HEK293 (cell line): ENCODE results near the gene KCNC2.

Experiments
- CTCF ChIA-PET: fragments of 350-600 bp; formaldehyde crosslinking; extraction: SDS; loops from one replicate; lab custom pipeline; 2021; ENCODE audit warnings: antibody characterized with exemption; lab: Yijun Ruan, JAX
- POLR2A ChIA-PET: fragments of 300-600 bp; formaldehyde crosslinking; extraction: SDS; loops from one replicate; lab custom pipeline; 2020; ENCODE audit warnings: antibody characterized with exemption, inconsistent platforms; lab: Yijun Ruan, JAX
- H3K27ac ChIP-seq: fragments of 200-500 bp; sonication (Bioruptor generic); 2 replicates; pipeline ENCODE4 v1.5.1; 2014; ENCODE audit warnings: low read depth, low read length, control low read depth, inconsistent platforms; ENCODE audit errors: extremely low read depth
- H3K36me3 ChIP-seq, 2 experiments: fragments of 200-500 bp in 1 of 2; sonication (Bioruptor generic) in 1 of 2; 1 replicate in 1 of 2; 2 replicates in 1 of 2; pipeline ENCODE4 v1.5.1; 2014 to 2017; ENCODE audit warnings: inconsistent platforms in 2 of 2, low read length in 2 of 2; ENCODE audit not compliant: control insufficient read depth in 2 of 2, insufficient read depth in 1 of 2
- H3K4me1 ChIP-seq: fragments of 200-500 bp; sonication (Bioruptor generic); 2 replicates; pipeline ENCODE4 v1.5.1; 2014; ENCODE audit warnings: mild to moderate bottlenecking, low read length, inconsistent platforms; ENCODE audit not compliant: control insufficient read depth, insufficient read depth
- H3K4me3 ChIP-seq: 2 replicates; pipeline ENCODE4 v1.5.1; 2011; ENCODE audit warnings: low read depth, mild to moderate bottlenecking, control low read depth, low read length, moderate library complexity
- H3K9me3 ChIP-seq: fragments of 200-500 bp; sonication (Bioruptor generic); 2 replicates; pipeline ENCODE4 v1.5.1; 2014; ENCODE audit warnings: low read depth, low read length, inconsistent platforms; ENCODE audit not compliant: control insufficient read depth, insufficient read depth
- BCL11B ChIP-seq: fragments of 450-650 bp; formaldehyde crosslinking; IDR thresholded peaks from 2 replicates; pipeline ENCODE4 v1.5.1; 2016; ENCODE audit warnings: low read depth, missing biosample characterization, missing genetic modification characterization
- HOXA7 ChIP-seq: sonication (generic); formaldehyde crosslinking; IDR thresholded peaks from 2 replicates; pipeline ENCODE4 v1.8.1; 2022; ENCODE audit warnings: missing genetic modification reagents, borderline replicate concordance
- INSM2 ChIP-seq: fragments of 450-650 bp; formaldehyde crosslinking; IDR thresholded peaks from 2 replicates; pipeline ENCODE4 v1.5.1; 2016; ENCODE audit warnings: missing biosample characterization, missing genetic modification characterization
- YY2 ChIP-seq: fragments of 450-650 bp; formaldehyde crosslinking; IDR thresholded peaks from 2 replicates; pipeline ENCODE4 v1.5.1; 2016; ENCODE audit warnings: missing biosample characterization, missing genetic modification characterization
- ZNF132 ChIP-seq: fragments of 450-650 bp; formaldehyde crosslinking; IDR thresholded peaks from 2 replicates; pipeline ENCODE4 v1.5.1; 2017; ENCODE audit warnings: missing biosample characterization, missing genetic modification characterization, borderline replicate concordance
- ZNF16 ChIP-seq: fragments of 450-650 bp; formaldehyde crosslinking; IDR thresholded peaks from 2 replicates; pipeline ENCODE4 v1.5.1; 2016; ENCODE audit warnings: low read depth, missing biosample characterization, missing genetic modification characterization
- ZNF18 ChIP-seq: fragments of 450-650 bp; formaldehyde crosslinking; IDR thresholded peaks from 2 replicates; pipeline ENCODE4 v1.5.1; 2016; ENCODE audit warnings: missing biosample characterization, missing genetic modification characterization
- ZNF211 ChIP-seq: fragments of 450-650 bp; formaldehyde crosslinking; IDR thresholded peaks from 2 replicates; pipeline ENCODE4 v1.5.1; 2016; ENCODE audit warnings: low read depth, missing biosample characterization, missing genetic modification characterization
- ZNF214 ChIP-seq: fragments of 450-650 bp; formaldehyde crosslinking; IDR thresholded peaks from 2 replicates; pipeline ENCODE4 v1.5.1; 2017; ENCODE audit warnings: missing biosample characterization, mild to moderate bottlenecking, missing genetic modification characterization, borderline replicate concordance
- ZNF23 ChIP-seq: fragments of 450-650 bp; formaldehyde crosslinking; IDR thresholded peaks from 2 replicates; pipeline ENCODE4 v1.5.1; 2016; ENCODE audit warnings: missing biosample characterization, missing genetic modification characterization, borderline replicate concordance
- ZNF324 ChIP-seq: fragments of 450-650 bp; formaldehyde crosslinking; IDR thresholded peaks from 2 replicates; pipeline ENCODE4 v1.5.1; 2016; ENCODE audit warnings: missing biosample characterization, missing genetic modification characterization
- ZNF488 ChIP-seq: fragments of 450-650 bp; formaldehyde crosslinking; IDR thresholded peaks from 2 replicates; pipeline ENCODE4 v1.5.1; 2016; ENCODE audit warnings: missing biosample characterization, missing genetic modification characterization
- ZNF670 ChIP-seq: fragments of 450-650 bp; formaldehyde crosslinking; IDR thresholded peaks from 2 replicates; pipeline ENCODE4 v1.5.1; 2016; ENCODE audit warnings: missing biosample characterization, missing genetic modification characterization, low read depth
- ZNF692 ChIP-seq: fragments of 450-650 bp; formaldehyde crosslinking; IDR thresholded peaks from 2 replicates; pipeline ENCODE4 v1.5.1; 2016; ENCODE audit warnings: missing biosample characterization, missing genetic modification characterization
- ZNF701 ChIP-seq: fragments of 450-650 bp; formaldehyde crosslinking; IDR thresholded peaks from 2 replicates; pipeline ENCODE4 v1.5.1; 2016; ENCODE audit warnings: missing biosample characterization, missing genetic modification characterization
- ZNF704 ChIP-seq: fragments of 450-650 bp; formaldehyde crosslinking; IDR thresholded peaks from 2 replicates; pipeline ENCODE4 v1.5.1; 2016; ENCODE audit warnings: missing biosample characterization, missing genetic modification characterization
- ZNF768 ChIP-seq: fragments of 450-650 bp; formaldehyde crosslinking; IDR thresholded peaks from 2 replicates; pipeline ENCODE4 v1.5.1; 2018; ENCODE audit warnings: missing biosample characterization, mild to moderate bottlenecking, missing genetic modification characterization
- ZNF777 ChIP-seq: fragments of 450-650 bp; formaldehyde crosslinking; IDR thresholded peaks from 2 replicates; pipeline ENCODE4 v1.5.1; 2017; ENCODE audit warnings: missing biosample characterization, missing genetic modification characterization, borderline replicate concordance
- ZSCAN30 ChIP-seq: fragments of 450-650 bp; IDR thresholded peaks from 2 replicates; pipeline ENCODE4 v1.5.1; 2018; ENCODE audit warnings: missing biosample characterization, mild to moderate bottlenecking, missing genetic modification characterization, moderate library complexity

The KCNC2 gene

GRCh38 chr12:75207338-75208083 lies 2.1 kb downstream of the KCNC2 start:
- no peaks in the 10 kb centered on the region for H3K36me3 ChIP-seq
- H3K9me3 ChIP-seq: no peaks in the 10 kb centered on the region
- ChIA-PET POLR2A (no interaction called here), CTCF (interaction anchor here (0.5 kb wide), 1 partner anchor 855 kb away, joined by 6 read pairs; no protein-coding TSS in a partner anchor)
- no peak overlapping the region for H3K27ac ChIP-seq
- no peaks in the 10 kb centered on the region for H3K4me1 ChIP-seq
- TF ChIP-seq ZSCAN30 (tag by site-specific recombination) (no peak), YY2 (tag by site-specific recombination) (no peak), ZNF768 (no peak), ZNF324 (tag by site-specific recombination) (no peak), BCL11B (tag by site-specific recombination) (no peak), ZNF16 (tag by site-specific recombination) (no peak), ZNF211 (no peak), HOXA7 (no peak), ZNF132 (no peak), ZNF488 (tag by site-specific recombination) (no peak), ZNF704 (tag by site-specific recombination) (no peak), ZNF670 (tag by site-specific recombination) (no peak), ZNF777 (tag by site-specific recombination) (no peak), ZNF692 (tag by site-specific recombination) (no peak), ZNF214 (tag by site-specific recombination) (no peak), ZNF701 (tag by site-specific recombination) (no peak)
- H3K4me3 ChIP-seq: no peak overlapping the region

GRCh38 chr12:75205558-75205957 lies 4.1 kb downstream of the KCNC2 start:
- CTCF ChIA-PET: no interaction called here
- no peaks in the 10 kb centered on the region for H3K4me1 ChIP-seq
- no peak overlapping the region for H3K27ac ChIP-seq
- TF ChIP-seq INSM2 (tag by site-specific recombination): no peak
- no peak for TF ChIP-seq ZNF18 (tag by site-specific recombination)
- TF ChIP-seq ZNF23 (tag by site-specific recombination): no peak
- H3K4me3 ChIP-seq: no peak overlapping the region
- POLR2A ChIA-PET: no interaction called here
- H3K36me3 ChIP-seq: no peaks in the 10 kb centered on the region
- H3K9me3 ChIP-seq: no peaks in the 10 kb centered on the region
